Measurements from ENCODE around the gene UBAC2. TPM values are rescaled to one million over a fixed set of nuclear protein-coding genes. Genes with fewer than 3 reads are reported as not detected.
"Not testable (repeated sequence)": the region's sequence is repeated elsewhere in the genome, so short reads cannot be mapped to it uniquely, and the experiment has no call there.

Gene UBAC2
- total RNA-seq, 1 donor from 2014 or later, result 79.1 TPM

- DNase-seq, result no peak
Observed at GRCh38 chr13:99185606-99186005, 15.0 kb upstream of the UBAC2 start.

GRCh38 chr13:99190147-99190985 is 10.3 kb upstream of the UBAC2 start:
- no peak for DNase-seq

DNA sequence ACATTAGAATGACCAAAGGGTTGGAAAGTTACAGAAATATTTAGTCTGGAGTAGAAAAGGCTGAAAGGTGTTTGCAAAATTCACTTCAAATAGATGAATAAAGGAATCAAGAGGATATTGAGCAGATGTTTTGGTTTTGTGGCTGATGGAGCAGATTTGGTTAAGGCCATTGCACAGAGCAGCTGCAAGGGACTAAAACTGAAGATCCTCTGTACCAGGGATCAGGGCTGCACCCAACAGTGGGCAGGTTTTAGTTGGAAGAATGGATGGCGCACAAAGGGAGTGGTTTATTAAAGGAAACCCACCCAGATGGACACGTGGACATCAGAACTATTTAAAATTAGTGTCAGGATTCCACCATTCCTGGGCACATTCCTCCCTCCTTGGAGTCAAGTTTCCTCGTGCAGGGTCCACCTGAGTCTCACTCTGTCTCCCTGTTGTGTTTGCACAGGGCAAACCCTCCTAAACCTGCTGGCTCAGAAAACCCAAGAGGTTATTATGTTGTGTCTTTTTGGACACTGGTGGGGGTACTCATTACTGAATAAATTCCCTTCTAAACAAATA is 9.2 kb upstream of the UBAC2 start:
- no peak for DNase-seq

- DNase-seq, result peak; percentile 56
Observed at GRCh38 chr13:99191900-99192399, 8.7 kb upstream of the UBAC2 start.

DNA sequence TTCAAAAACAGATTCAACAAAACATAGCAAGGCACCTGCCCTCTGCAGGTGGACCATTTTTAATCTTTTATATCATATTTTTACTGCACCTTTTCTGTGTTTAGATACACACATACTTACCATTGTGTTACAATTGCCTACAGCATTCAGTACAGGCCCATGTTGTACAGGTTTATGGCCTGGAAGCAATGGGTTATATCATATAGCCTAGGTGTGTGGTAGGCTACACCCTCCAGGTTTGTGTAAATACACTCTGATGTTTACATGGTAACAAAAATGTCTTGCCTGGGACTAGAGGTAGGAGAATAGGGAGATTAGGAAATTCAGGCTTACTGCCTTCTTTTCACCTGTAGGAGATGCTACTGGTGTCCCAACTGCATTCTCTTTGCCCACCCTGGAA is 8.2 kb upstream of the UBAC2 start:
- no peak for DNase-seq

GRCh38 chr13:99193152-99193551 is 7.5 kb upstream of the UBAC2 start:
- DNase-seq, result no peak

GRCh38 chr13:99196466-99197116 is 4.1 kb upstream of the UBAC2 start:
- no peak for DNase-seq

DNA sequence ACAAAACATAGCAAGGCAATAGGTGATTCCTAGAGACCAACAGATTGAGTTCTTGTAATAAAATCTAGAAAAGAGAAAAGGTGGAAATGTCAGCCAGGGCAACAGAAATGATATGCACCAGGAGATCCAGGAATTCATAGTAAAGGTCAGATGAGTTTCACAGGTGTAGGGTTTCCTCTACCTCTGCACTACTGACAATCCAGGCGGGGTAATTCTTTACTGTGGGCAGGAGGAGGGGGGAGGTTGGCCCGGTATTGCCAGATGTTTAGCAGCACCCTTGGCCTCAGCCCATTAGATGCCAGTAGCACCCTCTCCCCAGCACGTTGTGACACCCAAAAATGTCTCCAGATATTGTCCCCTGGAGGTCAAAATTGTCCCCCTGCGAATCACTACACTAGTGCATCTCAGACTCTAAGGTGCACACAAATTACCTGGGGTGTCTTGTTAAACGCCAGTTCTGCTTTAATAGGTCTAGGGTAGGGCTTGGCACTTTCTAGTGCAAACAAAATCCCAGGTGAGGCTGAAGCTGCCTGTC is 3.5 kb upstream of the UBAC2 start:
- no peak for DNase-seq

- DNase-seq, result peak; percentile 57
Observed at GRCh38 chr13:99199541-99200431, 868 bp upstream of the UBAC2 start.

DNA sequence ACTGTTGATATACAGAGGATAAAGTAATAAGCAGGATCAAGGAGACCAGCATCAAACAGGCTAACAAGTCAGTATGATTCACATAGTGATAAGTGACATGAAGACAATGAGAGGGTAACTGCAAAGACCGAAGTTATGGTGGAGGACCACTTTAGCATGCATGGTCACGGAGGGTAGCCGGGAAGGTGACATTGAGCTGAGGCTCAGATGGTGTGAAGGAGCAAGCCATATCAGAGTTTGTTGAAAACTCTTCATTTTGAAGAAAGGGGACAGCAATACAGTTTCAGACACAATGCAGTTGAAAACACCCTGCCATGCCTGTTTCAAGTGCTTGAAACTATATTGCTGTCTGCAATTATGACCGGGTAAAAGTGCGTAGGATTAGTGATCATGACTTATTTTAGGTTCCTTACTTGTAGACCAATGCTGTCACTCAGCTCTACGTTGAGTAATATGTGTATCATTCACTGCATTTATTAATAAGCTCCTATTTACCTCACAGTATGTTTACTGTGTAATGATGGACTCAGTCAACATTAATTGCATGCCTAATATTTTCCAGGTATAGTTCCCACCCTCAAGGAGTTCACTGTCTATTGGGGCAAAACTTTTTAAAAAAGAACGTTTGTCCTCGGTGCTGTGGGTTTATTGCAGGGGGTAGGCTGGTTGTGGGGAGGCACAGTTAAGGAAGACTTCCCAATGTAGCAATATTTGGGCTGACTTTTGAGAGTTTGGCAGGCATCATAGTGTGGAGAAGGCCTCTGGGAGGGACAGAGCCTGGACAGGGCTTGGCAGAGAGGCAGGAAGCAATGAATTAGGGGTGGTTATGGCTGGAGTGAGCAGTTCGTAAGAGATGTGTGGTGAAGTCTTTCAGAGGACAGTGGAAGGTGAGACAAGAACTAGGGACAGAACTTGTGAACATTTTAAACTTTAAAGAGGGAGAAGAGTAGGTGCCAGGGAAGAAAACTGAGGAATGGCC is 3.2 kb downstream of the UBAC2 start:
- no peak for DNase-seq

GRCh38 chr13:99205621-99206220 is 5.1 kb downstream of the UBAC2 start:
- DNase-seq, result no peak

GRCh38 chr13:99206226-99206625 is 5.6 kb downstream of the UBAC2 start:
- no peak for DNase-seq

DNA sequence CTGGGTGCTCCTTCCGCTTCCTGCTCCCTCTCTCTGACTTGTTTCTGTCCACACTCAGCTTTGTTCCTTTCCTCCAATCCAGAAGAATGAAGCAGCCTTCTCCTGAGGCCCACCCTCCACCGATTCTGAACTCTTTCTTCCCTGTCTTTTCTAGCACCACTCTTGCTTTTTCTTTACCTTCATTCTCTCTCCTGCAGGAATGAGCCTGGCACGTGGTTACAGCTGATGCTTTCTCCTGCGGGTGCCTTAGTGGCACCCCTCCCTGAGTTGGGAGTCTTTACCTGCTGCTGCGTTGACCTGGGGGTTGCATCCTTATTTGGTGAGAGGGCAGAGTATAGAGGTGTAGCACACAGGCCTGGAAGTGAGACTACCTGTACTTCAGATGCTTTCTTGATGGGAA is 6.2 kb downstream of the UBAC2 start:
- DNase-seq, result no peak

- no peak for DNase-seq
Observed at GRCh38 chr13:99207511-99207910, 6.9 kb downstream of the UBAC2 start.

DNA sequence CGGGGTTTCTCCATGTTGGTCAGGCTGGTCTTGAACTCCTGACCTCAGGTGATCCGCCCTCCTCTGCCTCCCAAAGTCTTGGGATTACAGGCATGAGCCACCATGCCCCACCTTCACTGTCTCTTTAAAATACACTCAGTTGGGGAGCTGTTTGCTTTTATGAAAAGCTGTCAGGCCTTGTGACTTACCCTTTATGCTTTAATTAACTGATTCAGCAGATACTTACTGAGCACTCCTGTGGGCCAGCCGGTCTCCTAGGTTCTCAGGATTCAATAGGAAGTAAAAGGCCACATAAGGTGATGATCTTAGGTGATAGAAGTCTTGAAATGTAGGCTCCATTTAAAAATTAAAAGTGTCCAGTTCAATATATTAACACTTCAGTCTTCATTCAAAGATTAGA is 7.5 kb downstream of the UBAC2 start:
- no peak for DNase-seq

DNA sequence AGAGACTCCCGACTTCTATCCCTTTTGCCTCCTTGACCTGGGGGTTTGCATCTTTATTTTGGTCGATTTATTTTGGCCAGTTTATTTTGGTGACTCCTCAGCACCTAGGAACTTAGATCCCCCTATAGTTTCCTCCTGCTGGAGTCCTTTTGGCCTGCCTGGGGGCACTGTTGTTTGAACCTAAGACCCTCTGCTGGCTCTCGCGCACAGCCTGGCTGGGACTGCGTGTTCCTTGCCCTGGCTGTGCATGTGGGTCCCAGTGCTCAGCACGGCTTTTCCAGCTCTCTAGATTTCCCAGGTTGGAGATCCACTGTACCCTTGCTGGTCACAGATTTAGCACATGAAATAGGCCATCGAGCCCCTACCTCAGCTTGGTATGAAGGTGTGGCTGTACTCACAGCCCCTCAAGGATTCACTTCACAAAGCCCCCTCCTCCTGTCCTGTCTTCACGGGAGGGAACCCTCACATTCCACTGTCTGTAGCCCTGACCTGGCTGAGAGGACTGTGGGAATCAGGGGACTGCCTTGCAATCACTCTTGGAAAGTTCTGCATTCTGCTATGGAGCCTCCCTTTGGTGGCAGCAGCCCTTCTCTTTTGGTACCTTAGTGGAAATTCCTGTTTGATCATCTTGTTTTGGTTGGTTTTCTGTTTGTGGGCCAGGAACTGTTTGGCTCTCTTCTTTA is 8.3 kb downstream of the UBAC2 start:
- DNase-seq, result no peak

DNA sequence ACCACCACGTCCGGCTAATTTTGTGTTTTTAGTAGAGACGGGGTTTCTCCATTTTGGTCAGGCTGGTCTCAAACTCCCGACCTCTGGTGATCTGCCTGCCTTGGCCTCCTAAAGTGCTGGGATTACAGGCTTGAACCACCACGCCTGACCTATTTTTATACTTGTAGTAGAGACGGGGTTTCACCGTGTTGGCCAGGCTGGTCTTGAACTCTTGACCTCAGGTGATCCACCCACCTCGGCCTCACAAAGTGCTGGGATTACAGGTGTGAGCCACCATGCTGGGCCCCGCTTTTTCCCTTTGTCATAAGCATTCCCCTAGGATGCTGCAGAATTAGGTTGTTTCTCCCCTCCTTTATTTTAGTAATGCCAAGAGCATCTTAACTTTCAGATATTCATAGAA is 10.0 kb downstream of the UBAC2 start:
- not testable (repeated sequence) for DNase-seq

GRCh38 chr13:99211421-99212035 is 10.9 kb downstream of the UBAC2 start:
- no peak for DNase-seq

DNA sequence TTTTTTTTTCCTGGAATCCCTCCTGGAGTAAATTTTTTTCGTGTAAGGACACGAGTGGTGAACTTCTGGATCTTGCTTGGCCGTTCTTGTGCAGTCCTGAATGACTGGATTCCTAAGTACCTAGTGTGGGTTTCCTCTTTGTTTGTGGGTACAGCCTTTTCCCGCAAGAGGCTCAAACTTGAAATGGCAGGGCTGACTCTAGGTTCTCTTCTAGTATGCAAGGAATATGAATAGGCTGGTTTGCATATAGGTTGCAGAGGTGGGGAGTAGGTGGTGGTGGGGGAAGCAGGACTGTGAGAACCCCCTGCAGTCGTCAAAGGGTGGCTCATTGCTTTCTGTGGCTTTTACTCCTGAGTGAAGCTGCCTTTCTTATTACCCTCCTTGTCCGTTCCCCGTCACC is 13.6 kb downstream of the UBAC2 start:
- DNase-seq, result no peak

All from tongue (tissue), 2 donors.